HG02623 (cell line): ENCODE measurements around the gene RBMS2.

ENCODE experiments used
- ATAC-seq: cut with Tn5 transposase; IDR thresholded peaks from one replicate; pipeline ENCODE4 v1.9.1; 2021; ENCODE audit warnings: moderate library complexity; ENCODE audit not compliant: unreplicated experiment

Gene RBMS2

DNA sequence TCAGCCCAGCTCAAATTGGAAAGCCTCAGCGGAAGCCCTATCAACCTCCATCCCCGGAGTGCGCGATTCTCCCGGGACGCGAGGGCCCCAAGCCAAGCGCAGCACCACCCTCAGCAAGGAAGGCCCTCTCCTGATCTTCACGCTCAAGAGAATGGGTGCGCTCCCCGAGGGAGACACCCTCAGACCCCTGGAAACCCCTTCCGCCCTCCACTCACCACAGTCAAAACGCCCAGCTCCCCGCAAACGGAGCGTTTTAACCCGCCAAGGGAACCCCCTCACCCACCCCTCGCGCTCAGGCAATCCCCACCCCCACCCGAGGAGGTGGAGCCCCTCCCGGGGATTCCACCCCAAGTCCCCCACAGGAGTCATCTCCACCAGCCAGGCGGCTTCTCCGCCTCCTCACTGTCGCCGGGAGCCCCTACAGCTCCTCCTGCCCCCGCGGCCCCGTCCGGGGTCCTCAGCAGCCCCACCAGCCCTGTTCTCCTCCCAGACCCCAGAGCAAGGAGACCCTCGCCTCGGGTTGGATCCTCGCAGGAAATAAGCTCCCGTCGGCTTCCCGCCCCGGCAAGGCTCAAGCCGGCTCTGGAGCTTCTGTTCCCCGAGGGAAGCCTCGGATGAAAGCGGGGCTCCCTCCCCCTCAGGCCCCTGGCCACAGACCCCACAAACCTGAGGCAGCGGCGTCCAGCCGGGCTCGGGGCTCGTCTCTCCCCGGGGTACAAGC lies 108.0 kb downstream of the RBMS2 start:
- ATAC-seq, result peak; percentile 4

DNA sequence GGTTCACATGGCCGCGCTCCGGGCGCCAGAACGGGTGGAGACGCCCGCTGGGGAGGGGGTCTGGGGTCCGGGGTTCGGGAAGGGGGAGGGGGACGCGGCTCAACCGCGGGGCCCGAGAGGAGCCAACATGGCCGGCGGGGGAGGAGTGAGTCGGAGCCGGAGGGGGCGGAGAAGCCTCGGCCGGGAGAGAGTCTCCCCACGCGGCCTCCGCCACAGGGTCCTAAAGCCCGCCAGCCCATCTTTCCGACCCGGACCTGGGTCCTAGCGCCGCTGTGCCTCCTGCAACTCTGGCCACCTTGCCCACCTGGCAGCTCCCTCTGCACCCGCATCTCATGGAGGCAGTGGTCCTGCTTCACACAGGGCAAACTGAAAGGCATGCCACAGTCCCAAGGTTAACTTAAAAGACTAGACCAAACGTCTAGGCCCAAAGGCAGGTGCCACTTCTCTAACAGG lies 108.6 kb downstream of the RBMS2 start, which contains the start of gene BAZ2A:
Gene BAZ2A (minus strand): TSS at position 147 of the 453 bp plus-strand sequence. CDS start 12,796 bp downstream, outside the sequence.
- ATAC-seq, result peak; percentile 42

DNA sequence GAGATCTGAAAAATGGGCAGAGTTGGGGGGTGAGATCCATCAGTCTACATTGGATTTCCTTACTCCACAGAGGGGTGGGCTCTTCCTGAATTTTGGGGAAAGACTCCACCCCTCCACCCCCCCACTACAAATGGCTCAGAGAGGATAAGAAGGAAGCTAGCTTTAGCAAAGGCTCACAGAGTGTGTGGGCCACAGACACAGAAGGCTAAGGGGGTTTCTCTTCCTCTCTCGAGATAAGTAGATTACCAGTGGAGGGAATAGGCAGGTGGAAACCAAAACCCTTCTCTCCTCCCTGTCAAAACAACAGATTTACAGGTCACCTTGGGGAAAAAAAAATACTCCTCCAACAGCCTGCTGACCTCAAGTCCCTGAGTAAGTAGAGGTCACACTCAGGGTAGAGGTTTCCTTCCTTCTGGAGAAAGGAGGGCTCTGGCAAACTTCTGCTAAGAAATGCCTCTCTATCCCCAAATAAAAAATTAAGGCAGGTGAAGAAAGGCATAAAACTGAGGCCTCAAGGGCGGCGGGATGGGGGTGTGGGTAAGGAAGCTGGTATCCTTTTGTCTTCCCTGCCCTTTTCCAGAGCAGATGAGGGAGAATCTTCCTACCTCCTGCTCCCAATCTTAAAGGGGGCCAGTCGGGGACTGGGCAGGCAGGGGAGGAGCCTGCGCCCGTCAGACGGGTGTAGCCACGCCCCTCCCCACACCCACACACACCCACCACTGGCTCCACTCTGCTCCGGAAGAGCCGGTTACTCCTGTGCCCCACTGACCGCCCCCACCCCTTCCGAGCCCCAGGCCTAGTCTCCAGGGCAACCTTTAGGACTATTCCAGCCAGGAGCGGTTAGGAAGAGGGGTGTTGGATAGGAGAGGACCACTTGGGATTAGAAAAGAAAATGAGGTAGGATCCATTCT lies 110.4 kb downstream of the RBMS2 start:
- ATAC-seq, result peak; percentile 21

DNA sequence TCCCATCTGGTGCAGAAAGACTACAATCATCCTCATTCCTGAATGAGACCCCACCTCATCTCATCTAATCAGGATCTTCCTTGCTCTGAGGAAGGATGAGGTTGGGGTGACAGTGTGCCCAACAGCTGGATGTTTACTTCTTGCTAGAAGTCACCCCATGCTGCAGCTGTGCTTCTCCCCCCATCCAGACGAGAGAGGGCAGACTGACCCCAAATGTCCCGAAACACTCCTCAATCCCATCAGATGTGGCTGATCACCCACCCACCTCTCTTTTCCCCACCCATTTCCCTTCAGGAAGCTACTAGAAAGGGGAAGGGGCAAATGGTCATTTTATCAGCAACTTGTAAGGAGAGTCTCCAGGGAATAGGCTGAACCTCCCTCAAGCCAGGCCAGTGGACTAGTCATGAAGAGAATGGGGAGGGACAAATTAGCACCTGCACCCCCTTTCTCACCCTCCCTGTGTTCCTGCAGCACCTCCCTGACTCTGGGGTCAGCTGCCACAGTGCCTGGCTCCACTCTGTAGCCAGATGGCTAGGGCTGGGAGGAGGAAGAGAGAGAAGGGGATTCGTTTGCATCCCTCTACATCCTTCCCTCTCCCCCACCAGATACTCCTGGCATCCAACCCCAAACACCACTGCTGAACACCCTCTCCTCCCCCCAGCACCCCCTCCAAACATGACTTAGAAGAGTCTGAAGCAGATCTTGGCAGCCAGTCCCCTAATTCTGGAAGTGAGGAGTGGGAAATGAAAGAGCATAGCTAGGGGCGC lies 111.3 kb downstream of the RBMS2 start:
- no peak for ATAC-seq

DNA sequence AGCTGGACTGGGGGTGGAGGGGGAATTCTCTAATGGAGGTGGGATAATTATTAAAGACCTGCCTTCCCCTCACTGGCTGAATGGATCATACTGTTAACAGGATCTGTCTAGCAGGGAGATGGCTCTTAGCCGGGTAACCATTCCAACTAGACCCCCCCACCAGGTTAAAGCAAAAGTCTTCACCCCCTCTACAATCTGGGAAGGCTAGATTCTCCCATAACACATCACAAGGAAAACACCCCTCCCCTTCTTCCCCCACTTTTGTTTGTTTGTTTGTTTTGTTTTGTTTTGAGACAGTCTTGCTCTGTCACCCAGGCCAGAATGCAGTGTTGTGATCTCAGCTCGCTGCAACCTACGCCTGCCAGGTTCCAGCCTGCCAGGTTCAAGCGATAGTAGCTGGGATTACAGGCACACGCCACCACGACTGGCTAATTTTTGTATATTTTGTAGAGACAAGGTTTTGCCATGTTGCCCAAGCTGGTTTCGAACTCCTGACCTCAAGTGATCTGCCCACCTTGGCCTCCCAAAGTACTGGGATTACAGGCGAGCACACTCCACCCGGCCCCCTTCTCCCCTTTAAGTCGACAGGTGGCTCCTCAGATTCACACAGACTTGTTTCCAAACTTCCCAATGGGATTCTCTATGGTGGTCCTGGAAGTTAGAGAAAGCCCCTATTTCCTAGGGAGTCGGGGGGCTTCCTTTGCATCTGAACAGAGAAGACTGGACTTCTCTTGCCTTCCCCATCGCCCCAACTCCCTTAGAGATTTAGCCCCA lies 112.0 kb downstream of the RBMS2 start:
- ATAC-seq, result no peak

DNA sequence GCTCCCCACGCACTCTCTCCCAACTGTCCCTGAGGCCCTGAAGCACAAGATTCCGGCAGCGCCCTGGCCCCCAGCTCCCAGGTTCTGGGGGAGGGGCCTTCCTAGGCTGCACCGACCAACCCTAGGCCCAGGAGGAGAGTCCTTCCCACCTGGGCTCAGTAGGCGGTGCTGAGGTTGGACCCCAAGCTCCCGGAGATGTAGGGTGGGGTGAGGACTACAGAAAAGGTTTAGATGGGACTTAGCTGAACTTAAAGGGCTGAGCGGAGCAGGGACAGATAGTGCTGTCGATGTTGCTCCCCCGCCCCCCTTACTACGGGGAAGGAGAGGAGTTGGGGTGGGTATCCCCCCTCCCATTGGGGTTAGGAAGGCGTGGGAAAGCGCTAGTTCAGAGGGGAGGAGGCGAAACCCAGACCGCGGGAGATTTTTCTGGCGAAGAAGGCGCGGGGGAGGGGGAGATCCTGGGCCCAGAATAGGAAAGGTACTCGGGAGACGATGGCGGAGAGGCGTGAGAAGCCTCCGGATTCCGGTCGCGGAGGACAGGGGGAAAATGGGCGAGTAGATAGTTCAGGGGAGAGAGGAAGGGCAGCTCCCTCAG lies 112.7 kb downstream of the RBMS2 start:
- no peak for ATAC-seq

DNA sequence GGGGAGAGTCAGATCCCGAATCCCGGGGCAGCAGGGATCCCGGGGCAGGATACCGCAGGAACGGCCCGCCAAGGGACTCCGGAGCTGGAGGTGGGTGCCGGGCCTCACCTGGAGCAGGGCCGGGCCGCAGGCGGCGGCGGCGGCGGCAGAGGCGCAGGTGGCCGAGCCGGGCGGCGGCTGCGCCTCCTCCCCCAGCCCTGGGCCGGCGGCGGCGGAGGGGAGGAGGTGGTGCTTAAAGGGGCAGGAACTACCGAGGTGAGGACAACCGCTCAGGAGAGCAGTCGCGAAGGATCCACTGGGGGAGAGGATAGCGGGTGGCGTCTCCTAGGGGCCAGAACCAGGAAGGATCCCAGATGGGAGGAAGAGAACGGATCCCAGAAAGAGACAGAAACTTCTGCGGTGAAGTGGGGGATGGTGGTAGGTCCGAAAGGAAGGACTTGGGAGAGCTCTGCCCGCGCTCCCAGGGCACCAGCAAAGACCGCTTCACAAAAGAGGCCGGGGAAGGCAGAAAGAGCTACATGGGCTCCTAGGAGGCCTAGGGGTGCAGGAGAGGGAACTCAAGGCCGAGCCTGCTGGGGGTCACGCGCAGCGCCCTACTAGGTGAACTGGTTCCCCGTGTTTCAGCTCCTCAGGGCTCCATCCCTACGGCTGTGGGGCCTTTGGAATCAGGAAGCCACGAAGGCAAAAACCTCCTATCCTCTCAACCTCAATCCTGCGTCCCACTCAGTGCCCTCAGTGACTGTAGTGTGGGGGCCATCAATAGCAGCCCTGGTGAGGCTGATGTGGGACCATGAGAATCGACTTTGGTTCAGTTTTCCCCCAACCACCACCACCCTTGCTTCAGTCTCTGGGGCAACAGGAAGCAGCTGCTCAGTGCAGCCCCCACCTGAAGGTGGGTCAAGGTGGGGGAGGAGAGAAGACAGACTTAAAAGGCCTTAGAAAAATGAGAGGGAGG lies 113.5 kb downstream of the RBMS2 start:
- ATAC-seq, result peak; percentile 25

DNA sequence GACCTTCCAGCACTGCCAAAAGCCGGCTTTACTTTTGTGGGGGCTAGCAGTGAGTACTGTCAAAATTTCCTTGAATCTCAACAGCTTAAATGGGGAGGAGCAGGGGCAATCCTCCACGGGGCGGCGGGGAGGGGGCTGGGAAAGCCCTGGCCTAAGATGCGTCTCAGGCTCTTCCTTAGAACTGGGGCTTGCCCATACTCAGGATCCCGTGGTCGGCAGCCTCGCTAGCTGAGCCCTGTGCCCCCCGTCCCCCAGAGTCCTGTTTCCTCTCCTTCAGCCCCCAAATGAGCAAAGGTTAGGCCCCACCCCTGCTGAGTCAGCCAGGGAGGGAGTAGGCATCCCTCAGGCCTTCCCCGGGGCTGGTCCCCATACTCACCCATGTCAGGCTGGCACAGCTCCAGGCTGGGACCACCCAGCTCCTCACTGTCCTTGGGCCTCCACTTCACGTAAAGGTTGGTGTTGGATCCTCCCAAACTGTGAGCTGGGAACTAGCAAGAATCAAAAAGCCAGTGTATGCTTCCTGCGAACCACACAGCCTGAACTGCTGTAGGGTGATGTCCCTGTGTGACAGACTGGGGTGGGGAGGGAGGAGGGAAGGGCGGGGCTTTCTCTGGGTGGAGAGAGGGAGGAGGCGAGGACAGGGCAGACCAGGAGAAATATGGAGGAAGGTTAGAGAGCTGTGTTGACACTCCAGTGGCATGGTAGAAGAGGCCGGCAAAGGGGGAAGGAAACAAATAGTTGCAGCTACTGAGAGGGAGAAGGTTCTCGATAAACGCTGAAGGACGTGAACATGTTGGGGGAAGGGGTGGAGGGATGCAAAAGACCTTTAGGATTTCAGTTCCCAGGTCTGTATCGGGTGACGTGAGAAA lies 114.4 kb downstream of the RBMS2 start:
- peak; percentile 38 for ATAC-seq

DNA sequence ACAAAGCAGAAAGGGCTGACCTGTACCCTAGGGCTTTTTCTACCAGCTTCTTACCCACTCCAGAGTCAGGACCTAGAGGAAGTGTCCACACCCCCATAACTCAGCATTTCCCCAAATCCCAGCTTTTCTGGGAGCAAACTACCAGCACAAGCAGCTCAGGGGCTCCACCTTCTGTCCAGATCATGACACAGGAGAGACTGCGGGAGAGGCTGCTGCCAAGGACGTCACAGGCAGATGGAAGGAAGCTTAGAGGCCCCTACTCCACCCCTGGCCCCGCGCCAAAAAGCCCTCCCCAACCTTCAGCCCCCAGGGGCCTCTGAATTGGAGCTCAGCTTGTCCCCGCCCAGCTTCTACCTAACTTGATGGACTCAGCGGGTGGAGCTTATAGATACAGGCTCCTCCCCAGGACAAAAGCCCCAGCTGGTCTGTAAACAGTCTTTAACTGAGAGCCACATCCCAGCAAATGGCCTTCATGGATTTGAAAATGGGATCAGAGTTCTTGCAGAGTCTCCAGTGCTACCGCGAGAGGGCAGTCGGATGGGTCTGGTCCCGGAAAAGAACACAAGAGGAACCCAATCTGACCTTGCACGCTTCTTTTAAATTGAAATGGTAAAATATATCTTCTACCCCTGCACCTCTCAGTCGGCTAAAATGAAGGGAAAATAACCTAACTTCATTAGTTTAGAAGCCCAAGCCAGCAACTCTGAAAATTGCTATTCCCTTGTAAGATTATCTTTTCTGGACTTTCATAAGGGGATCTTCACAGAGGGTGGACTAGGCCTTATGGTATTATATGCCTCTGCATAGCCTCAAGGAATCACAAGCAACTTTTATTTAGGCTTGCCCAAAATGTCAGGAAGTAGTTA lies 115.3 kb downstream of the RBMS2 start:
- peak; percentile 40 for ATAC-seq

DNA sequence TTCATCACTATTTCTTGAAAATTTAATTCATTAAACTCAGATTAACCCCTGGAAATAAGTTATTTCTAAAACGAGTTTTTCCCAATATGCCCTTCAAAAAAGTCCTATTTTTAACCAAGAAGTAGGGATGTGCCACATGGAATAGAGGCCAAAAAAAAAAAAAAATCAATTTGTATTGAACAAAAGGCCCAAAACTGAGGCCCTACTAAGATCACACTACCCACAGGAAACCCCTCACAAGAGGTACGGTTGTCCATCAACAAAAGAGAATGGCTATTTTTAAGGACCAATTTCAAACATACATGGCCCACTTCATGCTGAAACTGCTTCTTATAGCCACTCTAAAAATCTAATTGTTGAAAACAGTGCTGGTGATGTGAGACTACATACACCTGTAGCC lies 116.0 kb downstream of the RBMS2 start:
- ATAC-seq, result no peak

DNA sequence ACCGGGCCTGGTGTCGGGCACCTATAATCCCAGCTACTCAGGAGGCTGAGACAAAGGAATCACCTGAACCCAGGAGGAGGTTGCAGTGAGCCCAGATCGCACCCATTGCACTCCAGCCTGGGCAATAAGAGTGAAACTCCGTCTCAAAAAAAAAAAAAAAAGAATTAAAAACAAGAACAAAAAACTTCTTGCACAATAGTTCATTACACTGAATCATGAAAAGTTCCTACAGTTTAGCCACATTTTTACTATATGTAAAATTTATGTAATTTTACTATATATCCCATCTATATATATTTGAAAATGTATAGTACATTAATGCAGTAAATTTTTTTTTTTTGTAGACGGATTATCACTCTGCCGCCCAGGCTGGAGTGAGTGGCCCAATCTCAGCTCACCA lies 119.6 kb downstream of the RBMS2 start:
- no peak for ATAC-seq

DNA sequence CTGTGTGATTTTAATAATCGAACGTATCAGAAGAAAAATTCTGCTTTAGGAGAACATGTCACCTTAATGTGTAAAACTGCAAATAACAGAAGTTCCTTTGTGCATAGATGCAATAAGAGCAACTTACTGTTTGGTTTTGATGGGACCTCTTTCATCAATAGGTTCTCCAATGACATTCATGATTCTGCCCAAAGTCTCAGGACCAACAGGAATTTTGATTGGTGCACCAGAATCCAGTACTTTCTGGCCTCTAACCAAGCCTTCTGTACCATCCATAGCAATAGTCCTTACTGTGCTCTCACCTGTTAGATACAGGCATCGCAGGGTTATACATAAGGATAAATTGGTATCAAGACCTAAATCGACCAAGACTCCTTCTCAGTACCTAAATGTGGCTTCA lies 123.0 kb downstream of the RBMS2 start:
- ATAC-seq, result no peak

DNA sequence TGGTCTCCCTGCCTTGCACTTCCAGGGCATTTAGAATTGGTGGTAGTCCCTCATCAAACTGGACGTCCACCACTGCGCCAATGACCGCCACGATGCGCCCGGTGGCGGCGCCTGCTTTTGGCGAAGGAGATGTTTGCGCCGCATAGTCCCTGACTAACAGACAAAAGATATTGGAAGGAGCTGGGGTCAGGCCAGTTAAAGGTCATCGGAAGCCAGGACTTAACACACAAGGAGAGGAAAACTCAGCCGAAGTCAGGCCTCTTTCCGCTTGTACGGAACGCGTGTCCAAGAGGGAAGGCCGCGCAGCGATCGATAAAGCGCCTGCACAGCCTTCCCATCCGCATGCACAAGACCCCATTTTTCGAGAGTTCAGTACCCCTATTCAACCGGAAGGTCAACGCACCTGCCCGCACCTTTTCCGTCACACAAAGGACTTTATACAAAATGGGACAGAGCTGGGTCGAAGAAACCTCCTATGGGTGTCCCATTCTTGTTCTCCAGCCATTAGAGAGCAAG lies 123.6 kb downstream of the RBMS2 start:
- no peak for ATAC-seq
